Activated T-helper 2 cell treated with anti-CD3 and anti-CD28 coated beads, Interferon-gamma antibody, Interleukin-2, Interleukin-4, amounts not matched to agents 10 μg/mL and 5 μg/mL and 100 μg/mL, durations not matched to agents 14 hours and 24 hours and 36 hours (primary cell): Measurements from ENCODE around the gene GCC1. TPM values are rescaled to one million over a fixed set of nuclear protein-coding genes. Genes with fewer than 3 reads are reported as not detected.

Source experiments
- DNase-seq: peaks from one replicate; pipeline ENCODE4 v3.0.0; 2021; ENCODE audit warnings: low spot score
- H3K27ac Mint-ChIP-seq: one replicate; pipeline ENCODE4 v1.8.0; 2021; ENCODE audit warnings: mixed read lengths
- H3K27me3 Mint-ChIP-seq: one replicate; pipeline ENCODE4 v1.8.0; 2021; ENCODE audit warnings: low read depth, mixed read lengths
- H3K36me3 Mint-ChIP-seq: one replicate; pipeline ENCODE4 v1.8.0; 2021; ENCODE audit warnings: low read depth, mixed read lengths
- H3K4me1 Mint-ChIP-seq: one replicate; pipeline ENCODE4 v1.8.0; 2021; ENCODE audit warnings: low read depth, mixed read lengths
- H3K4me3 Mint-ChIP-seq: one replicate; pipeline ENCODE4 v1.8.0; 2021; ENCODE audit warnings: low read depth, mild to moderate bottlenecking, moderate library complexity, mixed read lengths
- H3K9me3 Mint-ChIP-seq: one replicate; pipeline ENCODE4 v1.8.0; 2021; ENCODE audit warnings: mixed read lengths
- intact Hi-C: fragments of 100-400 bp; cut with micrococcal nuclease; formaldehyde crosslinking; loops from one replicate; pipeline ENCODE4 v1.15.1; 2023
- total RNA-seq: library from RNA; stranded (reverse); gene quantifications from 2 replicates; pipeline ENCODE4 v1.2.3, GENCODE V29; 2022

The GCC1 gene
- total RNA-seq, result 14.4 and 15.1 TPM in 2 replicates

- H3K36me3 Mint-ChIP-seq, result peaks cover 36% of the 10 kb centered on the region
- peaks cover 48% of the 10 kb centered on the region for H3K4me1 Mint-ChIP-seq
- H3K9me3 Mint-ChIP-seq, result no peaks in the 10 kb centered on the region
- H3K27ac Mint-ChIP-seq, result peak within 1 kb of the TSS; percentile 87
- DNase-seq, result peak; percentile 92
- H3K27me3 Mint-ChIP-seq, result no peaks in the 10 kb centered on the region
- peak within 1 kb of the TSS; percentile 92 for H3K4me3 Mint-ChIP-seq
- intact Hi-C loops, result loop anchor here (1.0 to 5.0 kb wide), 2 partner anchors 66 to 193 kb away; partner anchors contain the start of gene ZNF800
Measured at GRCh38 chr7:127585044-127585953, at the start of gene GCC1. TSS of gene GCC1 (minus strand) at chr7:127585596. CDS start at chr7:127585182, 414 bp downstream.

GRCh38 chr7:127632276-127632910 lies 47.0 kb upstream of the GCC1 start:
- no peak for DNase-seq
- no peaks in the 10 kb centered on the region for H3K36me3 Mint-ChIP-seq
- H3K4me3 Mint-ChIP-seq, result no peak overlapping the region
- intact Hi-C loops, result no loop called here
- H3K27me3 Mint-ChIP-seq, result peaks cover 18% of the 10 kb centered on the region
- no peak overlapping the region for H3K27ac Mint-ChIP-seq
- no peaks in the 10 kb centered on the region for H3K9me3 Mint-ChIP-seq
- peaks cover 6% of the 10 kb centered on the region for H3K4me1 Mint-ChIP-seq

GRCh38 chr7:127629268-127629854 lies 44.0 kb upstream of the GCC1 start:
- Mint-ChIP-seq H3K9me3 (no peaks in the 10 kb centered on the region), H3K4me1 (peaks cover 1% of the 10 kb centered on the region), H3K36me3 (no peaks in the 10 kb centered on the region), H3K27ac (no peak overlapping the region), H3K27me3 (peaks cover 22% of the 10 kb centered on the region), H3K4me3 (no peak overlapping the region)
- intact Hi-C loops, result no loop called here
- no peak for DNase-seq

- no peak overlapping the region for H3K4me3 Mint-ChIP-seq
- H3K36me3 Mint-ChIP-seq, result no peaks in the 10 kb centered on the region
- H3K27me3 Mint-ChIP-seq, result peaks cover 23% of the 10 kb centered on the region
- DNase-seq, result no peak
- H3K9me3 Mint-ChIP-seq, result no peaks in the 10 kb centered on the region
- intact Hi-C loops, result no loop called here
- H3K27ac Mint-ChIP-seq, result no peak overlapping the region
- peaks cover 1% of the 10 kb centered on the region for H3K4me1 Mint-ChIP-seq
Measured at GRCh38 chr7:127628445-127628844, 43.0 kb upstream of the GCC1 start.

GRCh38 chr7:127625331-127625730 lies 39.9 kb upstream of the GCC1 start:
- Mint-ChIP-seq H3K4me1 (peaks cover 1% of the 10 kb centered on the region), H3K27ac (no peak overlapping the region), H3K36me3 (no peaks in the 10 kb centered on the region), H3K27me3 (peaks cover 37% of the 10 kb centered on the region), H3K4me3 (no peak overlapping the region), H3K9me3 (no peaks in the 10 kb centered on the region)
- intact Hi-C loops, result no loop called here
- DNase-seq, result no peak

- Mint-ChIP-seq H3K27ac (no peak overlapping the region), H3K36me3 (no peaks in the 10 kb centered on the region), H3K4me3 (no peak overlapping the region), H3K9me3 (no peaks in the 10 kb centered on the region), H3K4me1 (no peaks in the 10 kb centered on the region), H3K27me3 (peaks cover 58% of the 10 kb centered on the region)
- DNase-seq, result no peak
- intact Hi-C loops, result no loop called here
Measured at GRCh38 chr7:127620406-127621233, 35.2 kb upstream of the GCC1 start.

- no peaks in the 10 kb centered on the region for H3K9me3 Mint-ChIP-seq
- intact Hi-C loops, result no loop called here
- no peaks in the 10 kb centered on the region for H3K4me1 Mint-ChIP-seq
- no peak overlapping the region for H3K27ac Mint-ChIP-seq
- no peak overlapping the region for H3K4me3 Mint-ChIP-seq
- H3K27me3 Mint-ChIP-seq, result peaks cover 57% of the 10 kb centered on the region
- no peak for DNase-seq
- H3K36me3 Mint-ChIP-seq, result no peaks in the 10 kb centered on the region
Measured at GRCh38 chr7:127619681-127620405, 34.4 kb upstream of the GCC1 start.

- Mint-ChIP-seq H3K4me1 (no peaks in the 10 kb centered on the region), H3K9me3 (no peaks in the 10 kb centered on the region), H3K36me3 (no peaks in the 10 kb centered on the region), H3K27ac (no peak overlapping the region), H3K27me3 (peaks cover 50% of the 10 kb centered on the region), H3K4me3 (no peak overlapping the region)
- DNase-seq, result no peak
- intact Hi-C loops, result no loop called here
Measured at GRCh38 chr7:127618775-127619174, 33.4 kb upstream of the GCC1 start.

GRCh38 chr7:127618042-127618441 lies 32.6 kb upstream of the GCC1 start, which contains the start of gene PAX4:
TSS of gene PAX4 (minus strand) at chr7:127618142. CDS start at chr7:127615928, 2,214 bp downstream.
- Mint-ChIP-seq H3K27me3 (peaks cover 51% of the 10 kb centered on the region), H3K4me3 (no peak within 1 kb of the TSS), H3K36me3 (no peaks in the 10 kb centered on the region), H3K27ac (no peak within 1 kb of the TSS), H3K9me3 (no peaks in the 10 kb centered on the region), H3K4me1 (no peaks in the 10 kb centered on the region)
- intact Hi-C loops, result no loop called here
- no peak for DNase-seq

- H3K4me3 Mint-ChIP-seq, result no peak overlapping the region
- H3K36me3 Mint-ChIP-seq, result no peaks in the 10 kb centered on the region
- DNase-seq, result no peak
- H3K9me3 Mint-ChIP-seq, result no peaks in the 10 kb centered on the region
- intact Hi-C loops, result no loop called here
- H3K4me1 Mint-ChIP-seq, result no peaks in the 10 kb centered on the region
- no peak overlapping the region for H3K27ac Mint-ChIP-seq
- H3K27me3 Mint-ChIP-seq, result peaks cover 49% of the 10 kb centered on the region
Measured at GRCh38 chr7:127616724-127617123, 31.3 kb upstream of the GCC1 start.

- H3K9me3 Mint-ChIP-seq, result no peaks in the 10 kb centered on the region
- H3K27me3 Mint-ChIP-seq, result peaks cover 13% of the 10 kb centered on the region
- no peaks in the 10 kb centered on the region for H3K36me3 Mint-ChIP-seq
- no peak overlapping the region for H3K4me3 Mint-ChIP-seq
- no peak for DNase-seq
- H3K4me1 Mint-ChIP-seq, result no peaks in the 10 kb centered on the region
- no peak overlapping the region for H3K27ac Mint-ChIP-seq
- intact Hi-C loops, result no loop called here
Measured at GRCh38 chr7:127612263-127612662, 26.9 kb upstream of the GCC1 start.

- intact Hi-C loops, result no loop called here
- H3K36me3 Mint-ChIP-seq, result no peaks in the 10 kb centered on the region
- H3K4me3 Mint-ChIP-seq, result no peak overlapping the region
- no peak overlapping the region for H3K27ac Mint-ChIP-seq
- H3K9me3 Mint-ChIP-seq, result no peaks in the 10 kb centered on the region
- H3K27me3 Mint-ChIP-seq, result peaks cover 1% of the 10 kb centered on the region
- H3K4me1 Mint-ChIP-seq, result no peaks in the 10 kb centered on the region
- no peak for DNase-seq
Measured at GRCh38 chr7:127609297-127609696, 23.9 kb upstream of the GCC1 start.
